GM10847 (cell line): ENCODE results near the gene PNLIPRP3.

Experiments used
- POLR2A ChIP-seq: IDR thresholded peaks from 2 replicates; pipeline ENCODE4 v1.6.1; 2011; ENCODE audit not compliant: insufficient read length; ENCODE audit errors: extremely low read depth

Gene PNLIPRP3

DNA sequence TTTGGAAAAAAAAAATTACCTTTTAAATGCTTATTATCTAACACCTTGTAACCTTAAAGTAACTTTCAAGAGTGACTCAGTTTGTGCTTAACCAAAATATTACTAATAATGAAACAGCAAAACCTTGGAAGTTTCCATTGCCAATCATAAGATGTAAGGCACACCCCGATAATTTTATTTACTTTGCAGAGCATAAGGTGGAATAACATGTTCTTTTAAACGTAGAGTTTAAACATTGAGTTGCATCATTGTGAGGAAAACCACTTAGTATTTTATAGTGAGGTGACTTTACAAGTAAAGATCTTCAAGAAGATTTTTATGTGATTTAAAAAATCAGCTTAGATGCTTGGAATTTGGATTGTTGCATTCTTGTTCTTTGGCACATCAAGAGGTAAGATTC lies at the start of gene PNLIPRP3:
PNLIPRP3 (plus strand) TSS at position 177 of the 400 bp plus-strand sequence; CDS start at position 343, 166 bp downstream.
- no peak for TF ChIP-seq POLR2A

DNA sequence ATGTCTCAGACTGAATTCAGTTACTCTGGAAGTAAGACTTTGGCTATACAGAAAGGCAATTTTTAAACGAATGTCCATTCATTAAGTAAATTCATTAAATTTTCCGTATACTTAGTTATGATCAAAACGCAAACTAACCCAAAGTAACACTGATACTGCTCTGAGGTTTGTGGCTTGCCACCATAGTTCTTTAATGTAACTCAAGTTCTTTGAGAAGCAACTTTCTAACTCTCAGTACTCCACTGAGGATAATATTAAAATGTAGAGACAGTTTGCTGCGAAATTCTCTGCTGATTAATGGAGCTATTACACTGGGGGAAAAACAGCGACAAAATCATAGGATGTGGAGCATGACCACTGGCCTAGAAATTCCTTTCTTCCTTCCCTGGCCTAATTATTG lies 45.4 kb upstream of the PNLIPRP3 start:
- no peak for TF ChIP-seq POLR2A

DNA sequence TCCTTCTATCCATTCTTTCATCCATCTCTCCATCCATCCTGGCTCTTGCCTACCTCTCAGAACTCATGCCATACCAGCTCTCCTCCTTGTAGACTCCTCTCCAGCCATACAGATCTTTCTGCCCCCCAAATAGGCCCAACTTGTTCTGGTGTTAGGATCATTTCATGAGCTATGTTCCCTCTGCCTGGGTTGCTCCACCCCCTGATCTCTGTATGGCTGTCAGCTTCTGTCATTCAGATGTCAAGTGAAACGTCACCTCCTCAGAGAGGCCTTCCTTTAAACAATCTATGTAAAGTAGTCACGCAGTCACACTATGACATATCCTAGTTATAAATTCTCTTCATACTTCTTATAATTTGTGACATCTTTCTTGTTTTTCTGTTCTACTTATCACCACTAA lies 42.3 kb upstream of the PNLIPRP3 start:
- TF ChIP-seq POLR2A, result no peak

DNA sequence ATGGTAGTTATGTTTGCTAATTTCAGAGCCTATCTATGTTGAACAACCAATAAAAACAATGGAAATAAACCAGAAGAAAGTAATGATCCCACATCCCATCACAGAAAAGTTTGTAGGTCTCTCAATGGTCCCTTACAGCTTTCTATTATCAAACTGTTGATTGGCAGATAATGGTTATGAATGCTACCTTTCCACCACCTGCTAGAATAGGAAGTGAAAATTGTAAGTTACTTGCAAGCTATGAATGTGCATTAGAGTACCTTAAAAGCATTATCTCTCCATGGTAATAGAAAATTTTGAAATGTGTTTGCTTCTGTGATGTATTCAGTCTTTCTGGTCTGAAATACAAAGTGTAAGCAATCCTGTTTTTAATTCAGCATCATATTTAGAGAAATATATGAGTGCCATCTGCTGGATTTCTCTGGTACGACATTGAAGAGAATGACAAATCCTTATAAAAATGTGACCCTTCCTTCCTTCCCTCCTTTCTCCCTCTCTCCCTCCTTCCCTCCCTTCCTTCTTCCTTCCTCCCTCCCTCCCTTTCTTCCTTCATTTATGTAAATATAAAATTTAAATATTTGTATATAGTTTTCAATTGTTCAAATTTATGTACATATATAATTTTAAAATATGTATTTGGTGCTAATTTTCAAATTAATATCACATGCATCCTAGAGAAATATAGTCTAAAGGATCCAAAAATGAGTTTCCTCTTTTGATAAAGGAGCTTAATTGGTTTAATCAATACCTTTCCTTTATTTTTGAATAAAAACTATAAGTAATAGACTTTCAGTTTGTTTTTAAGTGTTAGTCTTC lies 41.4 kb upstream of the PNLIPRP3 start:
- TF ChIP-seq POLR2A, result no peak

DNA sequence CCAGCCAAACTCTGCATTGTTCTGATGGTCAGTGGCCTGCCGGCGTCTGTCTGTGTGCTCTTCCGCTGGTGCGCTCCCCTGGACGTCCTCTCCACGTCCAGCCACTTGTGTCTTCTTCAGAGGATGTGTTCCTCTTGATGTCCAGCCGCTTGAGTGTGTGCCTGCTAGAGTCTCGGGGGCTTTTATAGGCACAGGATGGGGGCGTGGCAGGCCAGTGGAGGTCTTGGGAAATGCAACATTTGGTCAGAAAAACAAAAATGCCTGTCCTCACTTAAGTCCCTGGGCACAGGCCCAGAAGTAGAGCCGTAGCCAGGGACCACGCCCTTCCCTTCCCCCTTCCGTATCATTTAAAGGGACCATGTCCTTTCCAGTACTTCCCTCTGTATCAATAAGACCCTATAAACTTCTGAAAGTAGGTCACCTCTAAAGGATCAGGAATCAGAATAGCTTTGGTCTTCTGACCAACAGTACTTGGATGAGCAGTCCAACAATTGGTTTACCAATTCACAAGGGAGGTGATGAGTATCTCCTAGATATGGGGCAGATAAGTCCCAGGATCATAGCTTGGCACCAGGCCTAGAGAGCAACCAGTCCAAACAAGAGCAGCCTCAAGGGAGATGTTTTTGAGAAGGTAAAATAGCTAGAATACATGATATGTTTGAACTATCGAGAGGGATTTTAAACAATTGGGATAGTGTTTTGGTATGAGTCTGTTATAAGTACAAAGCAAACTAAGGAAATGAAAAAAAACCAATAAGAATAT lies 32.2 kb upstream of the PNLIPRP3 start:
- no peak for TF ChIP-seq POLR2A

DNA sequence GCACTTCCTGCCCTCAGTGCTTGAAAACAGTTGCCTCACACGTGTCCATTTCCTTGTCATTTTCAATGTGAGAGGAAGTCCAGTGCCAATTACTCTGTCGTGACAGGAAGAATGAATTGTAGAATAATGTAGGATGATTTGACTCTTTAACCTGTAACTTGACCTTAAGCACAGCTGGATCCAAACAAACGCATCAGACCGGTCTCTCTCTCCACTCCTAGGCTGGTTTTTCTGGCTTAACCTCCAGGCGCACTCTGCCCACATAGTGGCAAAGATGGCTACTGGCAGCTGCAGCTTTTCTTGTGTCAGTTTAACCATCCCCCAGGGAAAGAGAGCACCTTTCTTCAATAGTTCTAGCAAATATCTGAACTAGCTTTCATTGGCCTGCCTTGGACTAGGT lies 29.4 kb upstream of the PNLIPRP3 start:
- TF ChIP-seq POLR2A, result no peak

DNA sequence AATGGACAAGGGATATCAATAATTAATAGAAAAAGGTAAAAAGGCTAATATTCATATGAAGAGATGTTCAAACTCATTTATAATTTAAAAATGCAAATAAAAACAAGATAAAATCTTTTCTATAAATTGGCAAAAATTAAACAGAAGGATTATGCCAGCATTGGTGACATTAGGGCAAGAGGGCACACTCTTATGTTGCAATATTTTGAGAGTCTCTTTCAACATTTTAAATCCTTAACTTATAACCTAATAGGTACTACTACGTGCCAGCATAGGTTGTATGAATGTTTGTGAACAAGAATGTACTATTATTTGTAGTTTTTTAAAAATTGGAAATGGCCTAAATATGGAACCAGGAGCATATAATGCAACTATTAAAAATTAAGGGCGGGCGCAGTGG lies 24.8 kb upstream of the PNLIPRP3 start:
- no peak for TF ChIP-seq POLR2A

DNA sequence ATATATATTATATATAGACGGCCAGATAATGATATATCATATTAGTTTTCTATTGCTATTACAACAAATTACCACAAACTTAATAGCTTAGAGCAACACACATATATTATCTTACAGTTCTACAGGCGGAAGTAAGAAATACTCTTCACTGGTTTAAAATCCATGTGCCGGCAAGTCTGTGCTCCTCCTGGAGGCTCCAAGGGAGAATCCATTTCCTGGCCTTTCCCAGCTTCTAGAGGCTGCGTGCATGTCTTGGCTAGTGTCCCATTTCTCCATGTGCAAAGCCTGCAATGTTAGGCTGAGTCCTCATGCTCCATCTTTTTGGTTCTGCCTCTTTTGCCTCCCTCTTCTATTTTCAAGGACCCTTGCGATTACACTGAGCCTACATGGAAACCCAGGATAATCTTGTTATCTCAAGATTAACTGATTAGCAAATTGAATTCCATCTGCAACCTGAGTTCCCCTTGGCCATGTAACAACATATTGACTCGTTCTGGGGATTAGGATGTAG lies 23.9 kb upstream of the PNLIPRP3 start:
- TF ChIP-seq POLR2A, result no peak

DNA sequence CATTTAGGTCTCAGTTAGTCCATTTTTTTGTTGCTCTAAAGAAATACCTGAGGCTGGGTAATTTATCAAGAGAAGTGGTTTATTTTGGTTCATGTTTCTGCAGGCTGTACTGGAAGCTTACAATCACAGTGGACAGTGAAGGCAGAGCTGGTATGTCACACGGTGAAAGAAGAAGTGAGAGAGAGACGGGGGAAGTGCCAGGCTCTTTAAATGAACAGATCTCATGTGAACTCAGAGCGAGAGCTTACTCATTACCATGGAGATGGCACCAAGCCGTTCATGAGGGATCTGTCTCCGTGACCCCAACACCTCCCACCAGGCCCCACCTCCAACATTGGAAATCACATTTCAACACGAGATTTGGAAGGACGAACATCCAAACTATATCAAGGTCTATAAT lies 18.9 kb upstream of the PNLIPRP3 start:
- TF ChIP-seq POLR2A, result no peak

DNA sequence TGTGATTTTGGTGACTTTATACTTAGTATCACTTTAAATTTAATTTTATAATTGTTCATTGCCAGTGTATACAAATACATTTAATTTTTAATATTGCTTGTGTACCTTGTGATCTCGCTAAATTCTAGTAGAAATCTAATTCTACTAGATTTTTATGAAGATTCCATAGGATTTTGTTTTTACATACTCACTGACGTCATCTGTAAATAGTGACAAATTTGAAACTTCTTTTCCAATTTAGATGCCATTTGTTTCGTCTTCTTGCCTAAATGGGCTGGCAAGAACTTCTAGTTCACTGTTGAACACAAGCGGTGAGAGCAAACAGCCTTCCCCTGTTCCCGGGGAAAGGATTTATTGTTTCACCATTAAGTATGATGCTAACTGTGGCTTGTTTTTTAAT lies 17.3 kb upstream of the PNLIPRP3 start:
- no peak for TF ChIP-seq POLR2A

DNA sequence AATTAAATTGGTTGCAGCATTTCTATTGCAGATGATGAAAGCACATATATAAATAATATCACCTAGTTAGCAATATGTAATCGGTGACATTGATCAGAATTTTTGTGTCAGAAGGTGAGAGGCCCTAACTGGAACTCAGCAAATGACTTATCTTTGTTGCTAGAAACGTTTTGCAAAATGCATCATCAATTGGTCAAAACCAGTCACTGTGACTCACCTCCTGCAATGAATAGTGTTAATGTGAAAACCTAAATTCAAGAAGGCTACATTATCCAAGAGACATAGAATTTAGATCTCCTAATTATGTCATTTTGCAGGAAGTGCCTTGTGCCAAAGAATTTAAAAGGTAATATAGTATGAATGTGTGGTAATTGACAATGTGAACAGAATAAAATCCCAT lies 9.8 kb upstream of the PNLIPRP3 start:
- no peak for TF ChIP-seq POLR2A

DNA sequence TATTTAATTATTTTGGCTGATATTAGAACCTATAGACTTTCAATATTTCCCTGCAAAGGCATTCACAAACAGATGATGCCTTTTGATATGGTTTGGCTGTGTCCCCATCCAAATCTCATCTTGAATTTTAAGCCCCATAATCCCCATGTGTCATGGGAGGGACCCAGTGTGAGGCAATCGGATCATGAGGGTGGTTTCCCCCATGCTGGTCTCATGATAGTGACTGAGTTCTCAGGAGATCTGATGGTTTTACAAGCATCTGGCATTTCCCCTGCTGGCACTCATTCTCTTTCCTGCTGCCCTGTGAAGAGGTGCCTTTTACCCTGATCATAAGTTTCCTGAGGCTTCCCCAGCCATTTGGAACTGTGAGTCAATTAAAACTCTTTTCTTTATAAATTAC lies 9.3 kb upstream of the PNLIPRP3 start:
- no peak for TF ChIP-seq POLR2A

DNA sequence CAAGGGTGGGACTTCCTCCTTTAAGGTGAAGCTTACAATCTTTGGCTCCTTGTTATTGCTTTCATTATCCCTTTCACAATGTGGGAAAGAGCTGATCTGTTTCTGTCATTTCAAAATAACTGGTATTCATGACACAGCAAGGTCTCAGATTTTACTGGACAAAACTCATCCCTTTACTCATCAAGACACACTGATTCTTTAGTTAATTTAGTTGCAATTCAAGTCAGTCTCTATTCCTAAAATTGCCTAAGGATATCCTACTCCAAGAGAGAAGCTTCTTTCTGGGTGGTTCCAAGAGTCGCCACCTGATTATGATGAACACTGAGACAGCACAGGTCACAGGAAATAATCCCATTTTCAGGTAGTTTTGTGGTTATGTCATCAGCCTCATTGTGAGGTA lies 5.8 kb upstream of the PNLIPRP3 start:
- TF ChIP-seq POLR2A, result no peak

DNA sequence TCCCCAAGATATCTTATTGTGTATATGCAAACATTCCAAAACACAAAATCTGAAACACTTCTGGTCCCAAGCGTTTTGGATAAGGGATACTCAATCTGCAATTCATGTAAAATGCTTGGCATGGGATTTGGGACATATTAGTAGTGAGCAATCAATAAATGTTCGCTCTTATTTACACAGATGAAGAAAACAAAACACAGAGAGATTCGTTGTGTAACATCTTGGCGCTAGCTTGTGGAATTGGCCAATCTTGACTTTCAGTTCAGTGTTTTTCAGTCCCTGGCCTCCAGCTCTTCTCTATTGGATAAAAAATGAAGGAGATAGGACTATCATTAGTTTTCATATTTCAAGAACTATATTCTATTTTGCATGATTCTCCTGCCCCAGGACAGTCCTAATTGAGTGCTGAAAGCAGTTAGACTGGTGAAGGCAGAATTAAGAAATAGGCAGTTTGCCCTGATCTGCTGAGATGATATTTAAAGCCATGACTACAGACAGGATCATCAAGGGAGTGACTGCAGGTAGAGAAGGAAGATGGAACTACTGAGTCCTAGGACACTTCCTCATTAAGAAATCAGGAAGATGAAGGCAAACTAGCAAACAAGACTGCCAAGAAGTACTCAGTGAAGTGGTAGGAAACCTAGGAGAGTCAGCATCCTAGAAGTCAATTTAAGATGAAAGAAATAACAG lies 1.8 kb downstream of the PNLIPRP3 start:
- no peak for TF ChIP-seq POLR2A

DNA sequence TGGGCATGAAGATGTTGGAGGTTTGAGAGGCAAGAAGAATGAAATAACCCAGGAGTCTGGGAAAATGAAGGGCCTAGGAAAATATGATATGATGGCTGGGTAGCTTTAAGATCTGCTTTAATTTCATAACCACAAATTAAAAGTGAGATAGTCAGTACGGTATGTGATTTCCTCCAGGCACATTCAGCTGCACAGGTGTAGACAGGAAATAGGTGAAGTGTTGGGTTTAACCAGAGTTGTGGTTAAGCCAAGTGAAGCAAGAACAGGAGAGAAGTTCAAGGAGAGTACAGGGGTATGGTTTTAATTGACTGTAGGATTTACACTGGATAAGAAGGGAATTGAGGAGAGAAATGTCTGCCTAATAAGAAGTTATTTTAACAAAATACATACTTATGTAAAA lies 2.6 kb downstream of the PNLIPRP3 start:
- TF ChIP-seq POLR2A, result no peak

DNA sequence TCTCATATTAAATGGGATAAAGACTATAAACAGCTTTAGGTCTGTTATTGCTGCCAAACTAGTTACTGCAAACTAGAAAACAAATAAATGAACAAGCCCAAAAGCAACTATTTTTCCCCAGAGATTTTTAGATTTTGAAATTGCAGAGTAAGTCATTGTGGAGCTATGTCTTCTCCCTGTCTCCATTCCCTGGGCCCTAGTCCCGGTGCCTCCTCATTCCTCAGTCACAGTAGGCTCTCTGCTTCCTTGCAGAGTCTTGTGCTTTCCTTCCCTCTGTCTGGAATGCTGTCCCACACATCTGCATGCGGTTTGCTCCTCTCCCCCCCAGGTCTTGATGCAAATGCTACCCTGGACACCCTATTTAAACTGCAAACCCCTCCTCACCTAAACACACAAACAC lies 4.0 kb downstream of the PNLIPRP3 start:
- TF ChIP-seq POLR2A, result no peak

DNA sequence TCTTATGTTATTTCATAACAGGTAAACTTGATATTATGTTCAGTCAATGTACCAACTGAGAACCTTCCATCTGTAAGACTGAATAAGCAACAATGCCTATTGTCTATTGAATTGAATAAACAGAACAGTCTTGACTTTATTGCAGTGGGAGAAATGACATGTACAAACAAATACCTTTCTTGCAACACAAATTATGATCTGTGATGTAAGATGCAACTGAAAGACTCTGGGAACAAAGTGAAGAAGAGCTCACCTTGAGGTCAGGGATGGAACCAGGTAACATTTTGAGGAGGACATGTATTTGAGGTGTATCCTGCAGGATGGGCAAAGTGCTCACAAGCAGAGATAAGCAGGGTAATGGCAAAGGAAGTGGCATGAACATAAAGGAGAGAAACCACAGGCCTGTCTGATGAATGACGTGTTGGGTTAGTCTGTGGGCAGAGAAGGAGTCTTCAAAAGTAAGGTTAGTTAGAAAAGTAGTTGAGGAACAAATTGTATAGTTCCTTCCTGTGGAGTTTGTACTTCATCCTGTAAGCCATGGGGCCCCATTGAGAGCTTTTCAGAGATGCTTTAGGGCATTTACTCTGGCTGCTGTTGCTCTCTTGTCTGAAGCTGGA lies 9.5 kb downstream of the PNLIPRP3 start:
- TF ChIP-seq POLR2A, result no peak
